CD4-positive, alpha-beta T cell treated with Interleukin-15 for 4 hours (primary cell): ENCODE data around the gene CORO6.

Source experiments
- DNase-seq: peaks from one replicate; pipeline ENCODE4 v3.0.0-alpha.2; 2020; ENCODE audit warnings: low spot score

Gene CORO6

DNA sequence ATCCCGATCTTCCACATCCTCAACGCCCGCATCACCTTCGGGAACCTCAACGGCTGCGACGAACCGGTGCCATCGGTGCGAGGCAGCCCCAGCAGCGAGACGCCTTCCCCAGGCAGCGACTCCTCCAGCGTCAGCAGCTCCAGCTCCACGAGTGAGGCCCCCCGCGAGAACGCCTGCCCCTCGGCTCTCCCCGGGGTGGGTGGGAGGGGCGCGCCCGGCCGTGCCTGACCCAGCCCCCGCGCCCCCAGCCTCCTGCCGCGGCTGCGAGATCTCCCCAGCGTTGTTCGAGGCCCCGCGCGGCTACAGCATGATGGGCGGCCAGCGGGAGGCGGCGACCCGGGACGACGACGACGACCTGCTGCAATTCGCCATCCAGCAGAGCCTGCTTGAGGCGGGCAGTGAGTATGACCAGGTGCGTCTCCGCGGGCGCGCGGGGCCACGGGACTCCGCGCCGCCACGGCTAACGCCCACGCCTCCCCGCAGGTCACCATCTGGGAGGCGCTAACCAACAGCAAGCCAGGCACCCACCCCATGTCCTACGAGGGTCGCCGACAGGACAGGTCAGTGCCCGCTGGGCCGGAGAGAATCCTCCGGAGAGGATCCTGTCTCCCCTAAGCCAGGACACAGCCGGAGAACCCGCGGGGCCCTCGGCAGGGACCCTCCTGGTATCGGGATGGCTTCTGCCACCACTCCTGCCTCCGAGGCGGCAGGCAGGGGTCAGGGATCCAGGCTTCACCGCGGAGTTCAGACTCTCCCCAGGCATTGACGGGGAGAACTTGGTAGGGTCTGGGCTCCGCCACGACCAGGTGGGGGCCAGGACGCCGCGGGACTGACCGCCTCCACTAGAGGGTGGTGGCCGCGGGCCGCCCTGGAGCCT lies 10.1 kb downstream of the CORO6 start:
- DNase-seq: no peak

DNA sequence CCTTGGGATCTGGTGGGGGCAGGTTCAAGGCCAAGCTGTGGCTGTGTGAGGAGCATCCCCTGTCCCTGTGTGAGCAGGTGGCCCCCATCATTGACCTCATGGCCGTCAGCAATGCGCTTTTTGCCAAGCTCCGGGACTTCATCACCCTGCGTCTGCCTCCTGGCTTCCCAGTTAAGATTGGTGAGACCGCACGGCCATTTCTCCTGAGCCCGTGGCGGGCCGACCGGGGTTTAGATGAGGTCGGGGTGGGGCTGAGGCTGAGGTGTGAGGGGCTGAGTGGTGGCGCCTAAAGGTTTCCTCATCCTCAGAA lies 10.7 kb downstream of the CORO6 start:
- no peak for DNase-seq

DNA sequence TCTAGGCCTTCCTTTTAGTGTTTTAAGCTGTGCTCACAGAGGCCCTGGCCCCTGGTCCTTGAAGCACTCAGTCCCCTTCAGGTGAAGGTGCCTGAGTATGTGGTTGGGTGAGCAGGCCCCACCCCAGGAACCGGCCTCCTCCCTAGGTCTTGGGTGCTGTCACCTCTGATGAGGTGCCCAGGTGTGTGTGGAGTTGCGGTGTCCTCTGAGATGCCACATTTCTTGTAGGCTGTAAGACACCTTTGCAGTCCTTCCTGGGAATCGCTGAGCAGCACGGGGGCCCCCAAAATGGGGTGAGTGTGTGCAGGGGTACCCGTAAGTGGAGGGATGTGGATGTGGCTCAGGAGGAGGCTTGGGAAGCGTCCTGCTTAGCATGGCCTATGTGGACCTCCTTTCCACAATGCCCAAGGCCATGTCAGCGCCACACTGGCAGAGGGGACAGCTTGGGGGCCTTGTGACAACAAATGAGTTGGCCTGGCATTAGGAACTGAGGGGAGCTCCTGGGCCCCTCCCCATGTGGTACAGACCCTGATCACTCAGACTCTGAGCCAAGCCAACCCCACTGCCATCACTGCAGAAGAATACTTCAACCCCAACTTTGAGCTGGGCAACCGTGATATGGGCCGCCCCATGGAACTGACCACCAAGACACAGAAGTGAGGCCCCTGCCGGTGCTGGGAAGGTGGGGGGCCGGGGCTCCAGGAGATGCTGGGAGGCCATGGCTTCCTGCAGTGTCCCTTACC lies 11.2 kb downstream of the CORO6 start:
- DNase-seq: no peak

DNA sequence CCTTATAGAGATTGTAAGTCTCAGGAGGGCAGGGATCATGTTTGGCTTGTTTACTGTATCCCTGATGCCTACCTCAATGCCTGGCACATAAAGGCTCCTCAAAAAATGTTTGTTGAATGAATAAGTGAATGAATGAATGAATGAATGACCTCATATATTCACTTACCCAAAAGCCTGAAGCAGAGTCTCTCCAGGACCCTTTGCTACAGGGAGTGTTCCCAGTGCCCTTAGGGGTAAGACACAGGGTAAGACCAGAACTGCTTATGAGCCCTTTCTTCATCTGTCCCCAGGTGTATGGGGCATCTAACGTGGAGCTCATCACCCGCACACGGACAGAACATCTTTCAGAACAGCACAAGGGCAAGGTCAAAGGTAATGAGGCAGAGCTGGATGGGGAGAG lies 12.3 kb downstream of the CORO6 start:
- DNase-seq: no peak

DNA sequence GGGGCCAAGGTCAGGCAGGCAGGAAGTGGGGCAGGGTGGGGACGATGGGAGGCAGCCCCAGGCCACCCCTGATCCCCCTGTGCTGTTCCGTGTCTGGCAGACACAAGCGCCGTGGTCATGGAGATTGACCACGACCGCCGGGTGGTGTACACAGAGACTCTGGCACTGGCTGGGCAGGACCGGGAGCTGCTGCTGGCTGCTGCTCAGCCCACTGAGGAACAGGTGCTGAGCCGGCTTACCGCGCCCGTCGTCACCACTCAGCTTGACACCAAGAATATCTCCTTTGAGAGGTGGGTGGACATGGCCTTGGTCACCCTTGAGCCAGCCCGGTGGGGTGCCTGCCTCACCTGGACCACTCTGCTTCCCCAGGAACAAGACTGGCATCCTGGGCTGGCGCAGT lies 13.7 kb downstream of the CORO6 start:
- no peak for DNase-seq

DNA sequence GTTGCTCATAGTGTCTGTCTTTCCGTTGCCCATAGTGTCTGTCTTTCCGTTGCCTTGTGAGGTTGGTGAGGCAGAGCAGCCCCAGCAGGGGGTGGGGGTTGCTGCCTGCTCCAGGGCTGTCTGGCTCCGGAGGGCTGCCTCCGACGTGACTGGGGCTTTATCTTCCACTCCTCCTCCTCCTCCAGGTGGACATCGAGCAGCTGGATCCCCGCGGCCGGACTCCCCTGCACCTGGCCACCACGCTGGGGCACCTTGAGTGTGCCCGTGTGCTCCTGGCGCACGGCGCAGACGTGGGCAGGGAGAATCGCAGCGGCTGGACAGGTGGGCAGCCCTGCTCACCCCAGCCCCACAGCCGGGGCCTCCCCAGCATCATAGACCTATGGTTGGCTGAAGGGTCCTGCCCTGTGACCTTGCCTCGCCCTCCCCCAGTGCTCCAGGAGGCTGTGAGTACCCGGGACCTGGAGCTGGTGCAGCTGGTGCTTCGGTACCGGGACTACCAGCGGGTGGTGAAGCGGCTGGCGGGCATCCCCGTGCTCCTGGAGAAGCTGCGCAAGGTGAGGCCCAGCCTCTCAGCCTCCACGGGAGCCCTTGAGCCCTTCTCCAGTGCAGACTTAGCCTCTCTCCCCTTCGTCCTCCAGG lies 15.0 kb downstream of the CORO6 start:
- DNase-seq: no peak

DNA sequence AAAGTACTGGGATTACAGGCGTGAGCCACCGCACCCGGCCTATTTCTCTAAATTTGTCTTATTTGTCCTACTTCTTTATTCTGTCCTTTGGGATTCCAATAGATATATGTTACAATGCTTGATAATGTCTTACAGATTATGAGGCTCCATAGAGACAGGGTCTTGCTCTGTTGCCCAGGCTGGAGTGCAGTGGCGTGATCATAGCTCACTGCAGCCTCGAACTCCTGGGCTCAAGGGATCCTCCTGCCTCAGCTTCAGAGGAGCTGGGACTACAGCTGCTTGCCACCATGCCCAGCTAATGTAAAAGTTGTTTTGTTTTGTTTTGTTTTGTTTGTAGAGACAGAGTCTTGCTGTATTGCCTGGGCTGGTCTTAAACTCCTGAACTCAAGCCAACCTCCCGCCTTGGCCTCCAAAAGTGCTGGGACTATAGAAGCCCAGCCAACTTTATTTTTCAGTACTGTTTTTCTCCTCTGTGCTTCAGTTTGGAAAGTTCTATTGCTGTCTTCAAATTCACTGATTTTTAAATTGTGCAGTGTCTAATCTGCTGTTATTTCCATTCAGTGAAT lies 19.5 kb downstream of the CORO6 start:
- DNase-seq: no peak

DNA sequence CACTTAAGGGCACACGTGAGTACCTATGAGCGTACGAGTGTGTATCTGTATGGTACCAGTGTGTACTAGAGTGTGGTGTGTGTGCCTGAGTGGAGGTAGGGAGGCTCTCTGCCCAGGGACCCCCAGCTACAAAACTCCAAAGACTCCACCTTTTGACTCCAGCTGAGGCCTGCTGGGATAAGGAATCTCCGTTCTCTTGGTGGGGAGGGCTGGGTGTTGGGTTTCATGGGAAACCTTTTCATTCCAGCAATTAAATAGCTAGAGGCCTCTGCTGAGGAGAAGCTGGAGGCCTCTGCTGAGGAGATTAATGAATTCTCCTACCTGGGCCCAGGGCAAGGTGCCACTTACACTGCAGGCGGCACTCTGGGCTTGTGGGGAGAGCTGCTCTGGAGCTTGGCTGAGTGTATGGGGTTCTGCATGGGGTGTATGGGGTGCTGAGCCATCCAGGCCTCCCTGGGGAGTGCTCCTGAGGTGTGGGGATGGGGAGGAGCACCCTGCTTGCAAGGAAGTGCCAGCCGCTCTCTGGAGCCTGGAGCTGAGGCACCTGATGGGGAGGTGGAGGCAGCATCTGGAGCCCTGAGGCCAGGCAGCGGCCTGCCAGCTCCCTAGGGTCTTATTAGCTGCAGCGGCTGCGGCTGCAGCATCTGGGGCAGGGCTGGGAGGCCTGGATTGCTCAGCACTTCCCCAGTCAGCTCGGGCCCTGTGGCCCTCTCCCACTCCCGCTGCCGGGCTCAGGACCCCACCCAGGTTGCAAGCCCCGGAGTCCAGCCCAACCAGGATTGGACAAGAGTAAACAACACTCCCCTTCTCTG lies 25.1 kb downstream of the CORO6 start:
- DNase-seq: no peak

DNA sequence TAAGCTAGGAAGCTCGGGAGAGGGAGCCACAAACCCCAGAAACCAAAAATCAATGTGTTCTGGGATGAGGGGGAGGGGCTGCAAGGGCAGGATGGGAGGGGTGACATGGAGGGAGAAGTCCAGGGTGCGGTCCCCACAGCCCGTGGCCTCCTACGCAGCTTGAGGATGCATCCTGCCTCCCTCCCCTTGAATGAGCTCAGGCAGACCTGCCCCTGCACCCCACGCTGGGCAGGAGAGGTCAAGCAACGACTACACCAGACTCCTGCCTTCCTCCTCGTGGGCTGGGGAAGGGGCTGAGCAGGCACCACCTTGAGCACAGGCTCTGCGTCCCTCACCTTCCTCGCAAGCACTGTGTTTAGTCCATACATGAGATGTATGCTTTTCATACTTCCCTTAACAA lies 25.9 kb downstream of the CORO6 start:
- DNase-seq: no peak

DNA sequence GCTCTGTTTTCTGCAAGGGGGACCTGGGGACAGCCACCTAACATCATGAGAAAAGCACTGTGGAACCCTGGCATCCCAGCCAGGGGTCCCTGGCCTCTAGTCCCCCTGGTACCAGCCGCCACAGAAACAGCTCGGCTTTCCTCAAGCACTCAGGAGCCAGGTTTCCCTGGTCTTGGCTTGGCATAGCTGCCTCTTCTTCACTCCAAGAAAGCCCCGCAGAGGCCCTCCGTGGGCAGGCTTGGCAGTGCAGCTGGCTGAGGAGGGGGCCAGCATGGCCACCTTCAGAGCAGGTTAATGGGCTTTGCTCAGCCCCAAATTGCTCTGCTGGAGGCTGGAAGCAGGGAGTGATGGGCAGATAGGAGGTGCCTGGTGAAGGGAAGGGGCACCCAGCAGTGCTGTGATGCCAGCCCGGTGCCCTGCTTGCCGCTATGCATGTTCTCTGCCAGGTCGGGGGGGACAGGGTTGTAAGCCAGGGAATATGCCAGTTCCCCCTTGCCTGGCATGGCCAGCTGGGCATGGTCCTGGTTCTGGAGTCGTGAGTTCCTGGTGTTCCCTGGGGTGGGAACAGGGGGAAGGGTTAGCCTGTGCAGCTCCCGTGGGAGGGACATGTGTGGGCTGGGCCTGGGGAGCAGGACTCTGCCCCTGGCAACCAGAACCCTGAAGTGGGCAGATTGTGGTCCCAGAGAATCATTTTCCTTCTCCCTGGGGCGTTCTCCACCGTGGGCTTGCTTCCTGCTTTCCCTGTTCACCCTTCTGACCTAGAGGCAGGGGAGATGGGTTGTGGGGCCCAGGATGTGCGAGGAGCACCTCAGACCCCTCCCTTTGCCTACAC lies 26.6 kb downstream of the CORO6 start:
- no peak for DNase-seq

DNA sequence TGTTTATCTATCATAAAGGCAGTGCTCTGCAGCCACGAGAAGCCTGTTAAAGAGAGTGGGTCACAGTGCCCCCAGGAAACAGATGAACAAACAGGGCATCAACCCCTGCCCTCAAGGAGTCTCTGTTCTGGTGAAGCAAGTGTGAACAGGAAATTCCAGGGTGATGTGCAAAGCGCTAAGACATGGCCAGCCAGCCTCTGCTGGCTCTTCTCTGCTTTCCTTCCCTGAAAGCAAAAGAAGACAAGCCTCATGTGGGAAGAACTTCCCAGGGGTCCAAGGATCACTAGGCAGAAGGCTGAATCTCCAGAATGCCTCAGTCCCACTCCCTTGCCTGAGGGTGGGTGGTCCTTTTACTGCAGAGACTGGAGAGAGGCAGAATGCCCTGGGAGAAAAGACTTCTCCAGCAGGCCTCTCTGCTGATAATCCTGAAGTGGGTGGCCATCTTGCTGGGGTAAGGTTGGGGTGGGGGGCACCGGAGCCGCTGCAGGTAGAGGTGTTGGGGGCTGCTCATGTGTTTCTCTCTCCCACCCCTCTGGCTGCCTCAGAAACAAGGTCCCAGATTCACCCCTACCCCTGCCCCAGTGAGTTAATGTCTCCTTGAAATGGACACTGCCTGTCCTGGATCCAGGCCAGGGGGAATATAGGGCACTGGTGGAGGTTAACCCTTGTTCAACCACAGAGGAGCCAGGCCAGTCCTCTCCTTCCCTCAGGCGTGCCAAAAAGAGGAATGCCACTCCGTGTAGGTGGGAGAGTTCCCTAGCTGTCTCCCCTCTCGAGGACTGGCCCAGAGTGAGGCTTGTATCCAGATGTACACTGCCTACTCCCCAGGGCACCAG lies 27.4 kb downstream of the CORO6 start:
- no peak for DNase-seq

DNA sequence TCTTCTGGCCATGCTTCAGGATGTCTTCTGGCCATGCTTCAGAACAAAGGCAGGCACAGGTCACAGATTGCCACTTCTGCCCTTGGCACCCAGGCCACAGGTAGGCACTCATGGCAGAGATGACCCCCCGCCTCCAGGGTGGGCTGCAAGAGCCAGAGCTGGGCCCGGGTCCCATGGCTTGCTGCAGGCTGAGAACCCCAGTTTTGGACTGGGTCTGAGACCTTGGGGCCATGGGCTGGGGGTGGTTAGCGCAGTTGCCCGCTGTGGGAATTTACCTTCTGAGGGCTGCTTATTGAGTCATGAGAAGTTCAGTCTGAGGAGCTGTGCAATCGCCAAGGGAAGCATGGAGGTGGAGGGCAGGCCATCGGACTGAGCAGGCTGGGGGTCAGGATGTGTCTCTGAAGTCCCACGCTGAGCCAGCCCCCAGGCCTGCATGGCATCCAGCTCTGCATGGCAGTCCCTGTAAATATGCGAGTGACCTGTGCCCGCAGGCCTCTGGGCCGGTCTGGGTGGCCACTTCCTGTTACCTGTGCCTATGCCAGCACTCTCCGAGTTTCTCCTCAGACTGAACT lies 28.1 kb downstream of the CORO6 start:
- no peak for DNase-seq

DNA sequence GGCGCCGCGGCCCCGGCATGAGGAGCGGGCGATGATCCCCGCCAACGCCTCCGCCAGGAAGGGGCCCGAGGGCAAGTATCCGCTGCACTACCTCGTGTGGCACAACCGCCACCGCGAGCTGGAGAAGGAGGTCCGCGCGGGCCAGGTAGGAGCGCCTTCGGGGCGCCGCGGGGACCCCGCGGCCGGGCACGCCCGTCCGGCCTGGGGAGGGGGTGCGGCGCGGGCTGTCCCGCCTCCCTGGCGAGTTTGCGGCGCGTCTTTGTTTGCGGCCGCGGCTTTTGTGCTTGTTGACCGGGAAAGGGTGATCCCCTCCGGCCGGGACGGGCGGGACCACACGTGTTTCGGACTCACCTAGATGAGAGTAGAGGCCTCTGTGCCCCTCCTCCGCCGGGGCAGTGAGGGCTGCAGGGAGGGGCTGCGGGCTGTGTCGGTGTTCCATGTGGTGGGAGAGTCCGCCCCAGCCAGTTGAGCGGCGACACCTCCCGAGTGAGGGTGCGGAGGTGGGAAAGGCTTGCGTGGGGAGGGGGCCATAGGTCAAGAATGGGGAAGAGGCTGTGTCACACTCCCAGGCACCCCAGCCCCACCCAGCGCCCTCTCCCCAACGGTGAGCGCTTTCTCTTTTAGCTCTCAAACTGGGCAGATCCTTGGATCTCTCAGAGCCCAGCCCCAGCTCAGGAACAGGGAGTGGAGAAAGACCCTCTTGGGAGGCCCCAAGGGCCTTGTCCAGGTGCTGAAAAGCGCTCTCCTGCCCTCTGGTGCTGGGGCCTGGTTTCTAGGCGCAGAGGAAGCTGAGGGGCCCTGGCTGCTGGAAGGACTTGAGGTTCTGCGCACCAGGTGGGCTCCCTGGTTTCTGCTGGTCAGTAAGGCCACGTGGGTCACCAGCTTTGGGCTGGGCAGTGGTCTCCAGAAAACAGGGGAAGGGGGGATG lies 28.9 kb downstream of the CORO6 start:
- no peak for DNase-seq

DNA sequence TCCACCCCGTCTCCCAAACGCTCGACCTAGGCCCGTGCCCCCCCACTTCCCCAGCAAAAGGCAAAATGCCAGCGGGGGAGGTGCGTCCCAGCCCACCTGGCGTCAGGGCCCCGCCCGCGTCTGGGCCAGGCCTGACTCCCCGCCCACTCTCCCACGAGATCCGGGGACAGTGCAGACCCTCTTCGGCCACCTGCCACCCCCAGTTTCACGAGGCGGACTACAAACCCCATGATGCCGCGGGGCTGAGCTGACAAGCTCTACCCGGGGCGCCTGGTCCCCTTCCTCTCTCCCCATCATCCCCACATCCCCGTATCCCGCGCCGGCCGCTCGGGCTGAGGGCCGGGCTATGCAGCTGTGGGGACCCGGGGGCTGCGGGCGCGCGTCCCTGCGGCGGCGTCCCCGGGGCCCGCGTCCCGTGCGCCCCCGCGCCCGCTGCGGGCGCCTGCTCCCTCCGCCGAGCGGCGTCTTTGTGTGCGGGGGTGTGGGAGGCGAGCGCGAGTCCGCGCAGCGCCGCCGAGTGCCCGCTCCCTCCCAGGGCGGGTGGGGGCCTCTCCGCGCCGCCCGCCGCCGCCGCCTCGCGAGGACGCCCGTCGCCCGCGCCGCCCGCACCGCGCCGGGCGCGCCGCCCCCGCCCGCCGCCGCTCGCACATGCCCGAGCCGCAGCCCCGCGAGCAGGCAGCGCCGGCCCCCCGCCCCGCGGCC lies 29.7 kb downstream of the CORO6 start, which contains the start of gene ANKRD13B:
TSS of gene ANKRD13B (plus strand) at position 283 of the 702 bp plus-strand sequence. CDS start 490 bp downstream, outside the sequence.
- peak; percentile 37 for DNase-seq

DNA sequence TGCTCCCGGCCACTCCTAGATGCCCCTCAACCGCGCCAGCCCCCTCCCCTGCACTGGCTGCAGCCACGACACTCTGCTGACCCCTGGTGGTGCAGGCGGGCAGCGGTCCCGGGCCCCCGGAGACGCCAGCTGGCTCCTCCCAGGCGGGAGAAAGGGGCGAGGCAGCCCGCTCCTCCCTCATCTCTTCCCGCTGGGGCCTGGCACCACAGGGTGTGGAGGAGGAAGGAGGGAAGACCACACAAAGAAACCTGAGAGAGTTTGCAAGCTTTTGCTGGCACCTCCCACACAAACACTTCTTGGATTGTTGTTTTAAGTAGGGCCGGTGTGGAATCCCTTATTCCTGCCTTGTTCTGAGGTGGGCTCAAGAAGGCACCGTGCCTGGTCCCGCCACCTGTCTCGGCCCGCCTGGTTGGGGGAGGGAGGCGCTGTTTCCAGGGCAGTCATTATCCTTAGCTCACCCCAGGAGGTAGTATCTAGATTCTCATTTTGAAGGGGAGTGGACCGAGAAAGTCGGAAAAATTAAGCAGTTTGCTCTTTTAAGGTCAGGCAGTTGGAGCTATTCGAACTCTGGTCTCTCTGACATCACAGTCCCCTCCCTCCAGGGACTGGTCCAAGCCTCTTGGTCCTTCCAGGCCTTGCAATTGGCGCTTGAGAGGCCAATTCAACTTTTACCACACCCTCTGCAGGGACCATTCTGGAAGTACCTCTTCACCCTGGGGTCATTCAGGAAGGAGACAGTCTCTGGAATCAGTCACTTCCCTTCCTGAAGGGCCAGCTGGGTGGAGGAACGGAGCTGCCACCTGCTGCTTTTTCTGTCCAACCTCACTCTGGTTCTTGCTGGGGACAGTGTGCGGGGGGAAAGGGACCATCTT lies 30.7 kb downstream of the CORO6 start:
- peak; percentile 78 for DNase-seq

DNA sequence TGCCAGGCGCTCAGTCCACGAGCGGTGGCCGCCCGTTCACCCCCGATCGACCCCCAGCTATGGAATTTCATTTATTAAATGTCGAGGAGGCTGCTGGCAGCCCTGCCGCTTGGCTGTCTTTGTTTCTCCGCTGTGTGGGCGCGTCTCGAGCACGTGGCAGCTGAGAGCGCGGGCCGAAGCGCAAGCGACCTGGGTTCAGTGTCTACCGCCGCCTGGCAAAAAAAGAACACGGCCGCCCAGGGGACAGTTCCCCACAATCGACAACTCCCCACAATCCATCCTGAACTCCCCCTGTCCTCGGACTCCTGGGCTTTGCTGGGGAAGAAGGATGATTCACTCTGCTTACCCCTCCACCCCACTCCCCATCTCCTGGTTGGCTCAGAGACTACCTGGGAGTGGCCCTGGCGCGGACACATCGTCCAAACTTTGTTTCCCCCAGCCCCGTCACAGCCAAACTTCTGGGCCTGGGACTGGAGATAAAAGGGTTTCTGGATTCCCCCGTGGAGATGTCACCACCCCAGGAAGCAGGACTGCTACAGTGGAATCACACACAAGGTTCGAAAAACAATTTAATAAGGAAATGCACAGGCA lies 31.5 kb downstream of the CORO6 start:
- no peak for DNase-seq
